GM12878 (cell line): Measurements from ENCODE around the gene ALDH18A1.

Source experiments
- CEBPB ChIP-seq, 2 experiments: fragments of 150-350 bp in 1 of 2; IDR thresholded peaks; 2 replicates each; pipeline ENCODE4 v1.6.1; 2012 to 2014; ENCODE audit warnings: low read depth in 2 of 2, low read length in 2 of 2, borderline replicate concordance in 1 of 2, inconsistent platforms in 1 of 2
- CTCF ChIP-seq, 3 experiments: IDR thresholded peaks in 2 of 3; conservative IDR thresholded peaks in 1 of 3; 2 replicates each; pipeline ENCODE4 v1.5.1; 2011; ENCODE audit warnings: low read depth in 3 of 3, low read length in 3 of 3, mild to moderate bottlenecking in 3 of 3, control low read depth in 2 of 3, moderate library complexity in 2 of 3, inconsistent platforms in 1 of 3, mixed read lengths in 1 of 3; ENCODE audit not compliant: control insufficient read depth in 2 of 3, insufficient read depth in 1 of 3; ENCODE audit errors: extremely low read depth in 1 of 3
- E2F4 ChIP-seq: IDR thresholded peaks from 2 replicates; pipeline ENCODE4 v1.6.1; 2012; ENCODE audit warnings: low read depth, low read length, improper control_type of control experiment
- EZH2 ChIP-seq: IDR thresholded peaks from 2 replicates; pipeline ENCODE4 v1.6.1; 2012; ENCODE audit warnings: low read depth, mild to moderate bottlenecking, control low read depth, inconsistent platforms, low read length, borderline replicate concordance; ENCODE audit not compliant: control insufficient read depth
- FOXK2 ChIP-seq: fragments of 450-650 bp; IDR thresholded peaks from 2 replicates; pipeline ENCODE4 v1.6.1; 2017; ENCODE audit warnings: mild to moderate bottlenecking, moderate library complexity
- GABPA ChIP-seq: IDR thresholded peaks from 2 replicates; pipeline ENCODE4 v1.6.1; 2014; ENCODE audit warnings: antibody characterized with exemption, low read depth, mild to moderate bottlenecking, inconsistent platforms
- IKZF1 ChIP-seq: fragments of 450-650 bp; conservative IDR thresholded peaks from 2 replicates; pipeline ENCODE4 v1.6.1; 2017; ENCODE audit warnings: antibody characterized with exemption, mild to moderate bottlenecking
- POLR2AphosphoS5 ChIP-seq: IDR thresholded peaks from 2 replicates; pipeline ENCODE4 v1.6.1; 2011; ENCODE audit warnings: mild to moderate bottlenecking, low read length, inconsistent platforms
- RAD21 ChIP-seq: IDR thresholded peaks from 2 replicates; pipeline ENCODE4 v1.6.1; 2011; ENCODE audit warnings: mild to moderate bottlenecking, low read depth, low read length, moderate library complexity; ENCODE audit not compliant: insufficient read depth
- SUZ12 ChIP-seq: fragments of 200-600 bp; sonication (generic); IDR thresholded peaks from one replicate; pipeline ENCODE4 v1.6.1; 2018; ENCODE audit warnings: antibody characterized with exemption, mild to moderate bottlenecking; ENCODE audit not compliant: unreplicated experiment
- TF ChIP-seq, protein P1 (sequence below): fragments of 450-650 bp; IDR thresholded peaks from 2 replicates; pipeline ENCODE4 v1.6.1; 2017; ENCODE audit warnings: mild to moderate bottlenecking

DNA sequence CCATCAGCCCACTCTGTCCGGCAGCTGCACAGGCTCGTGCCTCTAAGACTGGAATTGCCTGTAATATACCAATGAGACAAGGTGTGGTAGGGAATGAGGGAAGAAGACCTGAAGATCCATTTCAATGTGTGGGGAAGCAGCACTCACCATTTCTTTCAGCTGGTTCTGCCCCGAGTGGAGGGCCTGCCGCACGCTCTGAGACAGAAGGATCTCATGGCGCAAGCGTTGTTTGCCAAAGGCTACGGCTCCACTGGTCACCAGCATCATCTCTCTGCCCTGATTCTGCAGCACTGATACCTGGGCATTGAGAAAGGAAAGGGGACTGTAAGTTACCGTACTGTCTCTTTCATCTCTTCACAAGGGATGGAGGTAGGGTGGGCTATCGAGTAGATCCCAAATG, 19.4 kb downstream of the ALDH18A1 start:
- TF ChIP-seq FOXK2 (no peak), IKZF1 (no peak), GABPA (no peak), RAD21 (no peak), SUZ12 (no peak), CTCF (IDR thresholded peaks at IDR 0.05 in 2 of 3, conservative IDR thresholded peaks at IDR 0.05 in 1 of 3; ENCODE audit: control insufficient read depth in 2 of 3, extremely low read depth in 1 of 3, insufficient read depth in 1 of 3, low read depth in 3 of 3, low read length in 3 of 3) (no peak), POLR2AphosphoS5 (no peak), EZH2 (no peak), E2F4 (no peak), CEBPB (IDR thresholded peaks at IDR 0.05; ENCODE audit: borderline replicate concordance in 1 of 2, low read depth in 2 of 2, low read length in 2 of 2) (no peak)
- TF ChIP-seq, protein P1, sequence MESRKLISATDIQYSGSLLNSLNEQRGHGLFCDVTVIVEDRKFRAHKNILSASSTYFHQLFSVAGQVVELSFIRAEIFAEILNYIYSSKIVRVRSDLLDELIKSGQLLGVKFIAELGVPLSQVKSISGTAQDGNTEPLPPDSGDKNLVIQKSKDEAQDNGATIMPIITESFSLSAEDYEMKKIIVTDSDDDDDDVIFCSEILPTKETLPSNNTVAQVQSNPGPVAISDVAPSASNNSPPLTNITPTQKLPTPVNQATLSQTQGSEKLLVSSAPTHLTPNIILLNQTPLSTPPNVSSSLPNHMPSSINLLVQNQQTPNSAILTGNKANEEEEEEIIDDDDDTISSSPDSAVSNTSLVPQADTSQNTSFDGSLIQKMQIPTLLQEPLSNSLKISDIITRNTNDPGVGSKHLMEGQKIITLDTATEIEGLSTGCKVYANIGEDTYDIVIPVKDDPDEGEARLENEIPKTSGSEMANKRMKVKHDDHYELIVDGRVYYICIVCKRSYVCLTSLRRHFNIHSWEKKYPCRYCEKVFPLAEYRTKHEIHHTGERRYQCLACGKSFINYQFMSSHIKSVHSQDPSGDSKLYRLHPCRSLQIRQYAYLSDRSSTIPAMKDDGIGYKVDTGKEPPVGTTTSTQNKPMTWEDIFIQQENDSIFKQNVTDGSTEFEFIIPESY, result no peak
